AG20443 (cell line): ENCODE data around the gene SLC4A2.
A peak's percentile ranks its signal among the peaks of the same experiment; 100 is the strongest.
"Not testable (repeated sequence)": the region's sequence is repeated elsewhere in the genome, so short reads cannot be mapped to it uniquely, and the experiment has no call there.

Source experiments
- DNase-seq: peaks from one replicate; pipeline ENCODE4 v3.0.0; 2012; ENCODE audit warnings: low spot score, mixed read lengths

The SLC4A2 gene, protein sequence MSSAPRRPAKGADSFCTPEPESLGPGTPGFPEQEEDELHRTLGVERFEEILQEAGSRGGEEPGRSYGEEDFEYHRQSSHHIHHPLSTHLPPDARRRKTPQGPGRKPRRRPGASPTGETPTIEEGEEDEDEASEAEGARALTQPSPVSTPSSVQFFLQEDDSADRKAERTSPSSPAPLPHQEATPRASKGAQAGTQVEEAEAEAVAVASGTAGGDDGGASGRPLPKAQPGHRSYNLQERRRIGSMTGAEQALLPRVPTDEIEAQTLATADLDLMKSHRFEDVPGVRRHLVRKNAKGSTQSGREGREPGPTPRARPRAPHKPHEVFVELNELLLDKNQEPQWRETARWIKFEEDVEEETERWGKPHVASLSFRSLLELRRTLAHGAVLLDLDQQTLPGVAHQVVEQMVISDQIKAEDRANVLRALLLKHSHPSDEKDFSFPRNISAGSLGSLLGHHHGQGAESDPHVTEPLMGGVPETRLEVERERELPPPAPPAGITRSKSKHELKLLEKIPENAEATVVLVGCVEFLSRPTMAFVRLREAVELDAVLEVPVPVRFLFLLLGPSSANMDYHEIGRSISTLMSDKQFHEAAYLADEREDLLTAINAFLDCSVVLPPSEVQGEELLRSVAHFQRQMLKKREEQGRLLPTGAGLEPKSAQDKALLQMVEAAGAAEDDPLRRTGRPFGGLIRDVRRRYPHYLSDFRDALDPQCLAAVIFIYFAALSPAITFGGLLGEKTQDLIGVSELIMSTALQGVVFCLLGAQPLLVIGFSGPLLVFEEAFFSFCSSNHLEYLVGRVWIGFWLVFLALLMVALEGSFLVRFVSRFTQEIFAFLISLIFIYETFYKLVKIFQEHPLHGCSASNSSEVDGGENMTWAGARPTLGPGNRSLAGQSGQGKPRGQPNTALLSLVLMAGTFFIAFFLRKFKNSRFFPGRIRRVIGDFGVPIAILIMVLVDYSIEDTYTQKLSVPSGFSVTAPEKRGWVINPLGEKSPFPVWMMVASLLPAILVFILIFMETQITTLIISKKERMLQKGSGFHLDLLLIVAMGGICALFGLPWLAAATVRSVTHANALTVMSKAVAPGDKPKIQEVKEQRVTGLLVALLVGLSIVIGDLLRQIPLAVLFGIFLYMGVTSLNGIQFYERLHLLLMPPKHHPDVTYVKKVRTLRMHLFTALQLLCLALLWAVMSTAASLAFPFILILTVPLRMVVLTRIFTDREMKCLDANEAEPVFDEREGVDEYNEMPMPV

DNA sequence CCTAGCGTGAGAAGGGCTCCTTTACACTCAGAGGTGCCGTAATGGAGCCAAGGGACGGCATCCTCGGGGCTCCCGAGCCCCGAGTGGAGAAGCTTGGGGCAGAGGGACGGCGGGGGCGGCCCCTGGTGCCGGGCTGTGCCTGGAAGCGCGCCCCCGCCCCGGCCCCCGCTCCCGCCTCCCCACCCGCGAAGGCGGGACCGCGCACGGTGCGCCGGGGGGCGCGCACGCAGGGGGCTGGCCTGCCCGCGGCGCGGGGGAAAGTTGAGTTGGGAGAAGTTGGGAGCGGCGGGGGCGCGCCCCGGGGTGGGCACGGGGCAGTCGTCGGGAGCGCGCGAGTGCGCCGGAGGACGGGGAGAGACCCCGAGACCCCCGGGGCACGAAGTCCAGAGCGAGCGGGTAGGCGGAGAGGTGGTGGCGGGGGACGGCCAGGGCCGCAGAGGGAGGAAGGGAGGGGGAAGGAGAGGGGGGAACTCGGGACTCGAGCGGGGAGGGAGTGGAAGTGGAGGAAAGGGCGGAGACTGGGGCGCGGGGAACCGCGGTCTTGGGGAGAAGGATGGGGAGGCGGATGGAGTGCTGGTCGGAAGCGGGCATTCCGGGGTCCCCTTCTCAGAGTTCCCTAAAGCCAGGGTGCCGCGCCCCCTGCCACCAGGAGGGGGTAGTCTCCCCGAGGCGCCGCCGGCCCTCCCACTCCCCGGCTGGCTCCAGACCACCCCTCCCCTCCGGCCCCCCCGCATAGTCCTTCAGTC lies at the start of gene SLC4A2:
Gene SLC4A2, plus strand, starts transcription at position 223 of the 746 bp plus-strand sequence. CDS start 2,399 bp downstream, outside the sequence.
- DNase-seq = peak; percentile 94

- no peak for DNase-seq
Observed at GRCh38 chr7:151010037-151010306, 49.4 kb upstream of the SLC4A2 start.

GRCh38 chr7:151010307-151011096 lies 48.9 kb upstream of the SLC4A2 start:
- no peak for DNase-seq

GRCh38 chr7:151011097-151011409 lies 48.3 kb upstream of the SLC4A2 start:
- DNase-seq = no peak

- DNase-seq = not testable (repeated sequence)
Observed at GRCh38 chr7:151011616-151012015, 47.8 kb upstream of the SLC4A2 start.

- DNase-seq = no peak
Observed at GRCh38 chr7:151012031-151012692, 47.2 kb upstream of the SLC4A2 start.

DNA sequence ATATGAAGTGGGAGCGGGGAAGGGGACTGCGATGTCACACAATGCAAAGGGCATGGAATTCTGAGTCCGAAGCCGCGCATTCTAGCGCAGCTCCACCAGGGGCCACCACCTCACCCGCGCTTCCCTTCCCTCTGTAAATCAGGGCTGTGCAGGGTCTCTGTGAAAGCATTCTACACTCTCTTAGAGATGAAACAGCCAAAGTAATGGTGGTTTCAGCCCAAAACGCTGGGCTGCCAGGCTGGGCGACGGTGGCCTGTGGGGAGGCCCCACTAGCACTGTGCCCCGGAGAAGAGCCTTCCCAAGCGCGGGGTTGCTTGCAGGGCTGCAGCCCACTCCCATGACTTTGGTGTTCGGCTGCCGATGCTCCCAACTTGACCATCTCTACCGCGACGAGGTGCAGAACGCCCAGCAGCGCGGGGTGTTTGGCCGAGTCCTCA lies 46.5 kb upstream of the SLC4A2 start:
- peak; percentile 68 for DNase-seq

DNA sequence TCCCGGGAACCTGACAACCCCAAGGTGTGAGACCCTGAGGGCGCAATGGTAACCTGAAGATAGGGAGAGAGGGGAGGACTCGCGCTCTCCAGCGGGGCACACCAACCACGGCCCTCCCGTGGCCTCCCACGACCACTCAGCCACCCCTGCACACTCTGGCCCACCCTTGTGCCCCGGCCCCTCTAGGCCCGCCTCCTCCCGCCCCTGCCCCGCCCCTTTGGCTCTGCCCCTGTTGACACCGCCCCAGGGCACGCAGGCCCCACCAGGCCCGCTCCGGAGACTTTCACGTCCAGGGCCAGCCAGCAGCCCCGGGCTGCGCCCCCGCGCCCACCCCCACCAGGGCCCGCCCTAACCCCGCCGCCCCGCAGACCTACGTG lies 46.0 kb upstream of the SLC4A2 start:
- DNase-seq = no peak

- DNase-seq = peak; percentile 87
Observed at GRCh38 chr7:151013733-151014497, 45.5 kb upstream of the SLC4A2 start.

GRCh38 chr7:151014950-151015349 lies 44.4 kb upstream of the SLC4A2 start:
- DNase-seq = no peak

- DNase-seq = no peak
Observed at GRCh38 chr7:151015967-151016366, 43.4 kb upstream of the SLC4A2 start.

GRCh38 chr7:151016505-151016904 lies 42.9 kb upstream of the SLC4A2 start:
- DNase-seq = no peak

DNA sequence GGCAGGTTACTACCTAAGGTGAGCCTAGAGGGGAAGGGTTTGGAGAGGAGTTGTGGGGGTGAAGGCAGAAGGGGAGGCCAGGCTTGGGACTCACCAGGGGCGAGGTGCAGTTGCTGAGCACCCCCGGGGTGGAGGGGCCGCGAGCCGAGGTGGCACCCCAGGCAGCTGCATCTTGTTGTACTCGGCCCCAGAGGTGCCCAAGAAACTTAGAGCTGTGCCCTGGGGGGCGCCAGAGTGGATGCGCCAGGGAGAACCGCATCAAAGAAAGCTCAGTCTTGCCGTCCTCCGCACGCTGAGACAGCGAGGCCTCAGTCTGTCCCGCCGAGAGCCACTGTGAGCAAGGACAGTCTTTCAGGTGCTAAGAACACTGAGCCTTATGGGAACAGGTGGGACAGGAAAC lies 42.4 kb upstream of the SLC4A2 start:
- no peak for DNase-seq

DNA sequence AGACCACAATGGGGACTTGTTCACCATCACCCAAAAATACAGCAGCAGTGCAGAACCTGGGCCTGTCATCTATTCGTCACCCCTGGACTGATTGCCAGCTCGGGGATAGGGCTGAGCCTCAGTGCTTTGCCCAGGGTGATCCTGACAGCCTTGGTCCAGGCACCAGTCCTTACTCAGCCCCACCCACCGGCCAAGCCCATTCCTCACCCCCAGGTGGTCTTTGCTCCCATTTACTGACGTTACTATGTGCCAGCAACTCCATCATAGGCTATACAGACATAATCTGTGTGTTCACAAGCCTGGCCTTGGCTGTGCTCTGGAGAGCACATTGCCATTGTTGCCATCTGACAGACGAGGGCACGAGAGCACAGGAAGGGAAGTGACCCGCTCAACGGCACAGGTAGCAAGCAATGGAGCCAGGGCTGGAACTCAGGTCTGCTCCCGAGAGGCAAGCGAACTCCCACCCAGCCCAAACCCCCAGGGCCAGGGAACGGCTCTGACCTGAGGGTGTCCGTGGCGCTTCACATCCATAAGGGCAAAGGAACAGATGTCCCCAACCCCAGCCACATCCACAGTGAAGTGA lies 41.9 kb upstream of the SLC4A2 start:
- DNase-seq = no peak

DNA sequence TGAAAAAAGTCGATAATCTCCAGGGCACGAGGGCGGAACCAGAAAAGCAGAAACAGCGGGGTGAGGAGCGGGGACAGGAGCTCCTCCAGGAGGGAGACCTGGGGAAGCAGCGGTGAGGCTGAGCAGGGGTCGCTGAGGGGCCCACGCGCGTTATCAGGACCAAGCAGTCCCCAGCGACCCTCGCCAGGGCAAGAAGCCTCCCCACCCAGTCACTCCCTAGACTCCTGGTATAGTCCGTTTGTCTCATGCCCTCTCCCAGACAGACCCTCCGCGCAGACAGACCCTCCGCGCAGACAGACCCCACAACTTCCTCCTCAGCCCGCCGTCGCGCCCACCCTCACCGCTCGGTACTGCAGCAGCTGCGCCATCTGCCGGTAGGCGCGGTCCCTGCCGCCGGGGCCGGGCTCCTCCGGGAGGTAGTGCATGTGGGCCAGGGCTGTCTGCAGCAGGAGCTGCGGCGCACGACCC lies 41.4 kb upstream of the SLC4A2 start:
- DNase-seq = peak; percentile 81

DNA sequence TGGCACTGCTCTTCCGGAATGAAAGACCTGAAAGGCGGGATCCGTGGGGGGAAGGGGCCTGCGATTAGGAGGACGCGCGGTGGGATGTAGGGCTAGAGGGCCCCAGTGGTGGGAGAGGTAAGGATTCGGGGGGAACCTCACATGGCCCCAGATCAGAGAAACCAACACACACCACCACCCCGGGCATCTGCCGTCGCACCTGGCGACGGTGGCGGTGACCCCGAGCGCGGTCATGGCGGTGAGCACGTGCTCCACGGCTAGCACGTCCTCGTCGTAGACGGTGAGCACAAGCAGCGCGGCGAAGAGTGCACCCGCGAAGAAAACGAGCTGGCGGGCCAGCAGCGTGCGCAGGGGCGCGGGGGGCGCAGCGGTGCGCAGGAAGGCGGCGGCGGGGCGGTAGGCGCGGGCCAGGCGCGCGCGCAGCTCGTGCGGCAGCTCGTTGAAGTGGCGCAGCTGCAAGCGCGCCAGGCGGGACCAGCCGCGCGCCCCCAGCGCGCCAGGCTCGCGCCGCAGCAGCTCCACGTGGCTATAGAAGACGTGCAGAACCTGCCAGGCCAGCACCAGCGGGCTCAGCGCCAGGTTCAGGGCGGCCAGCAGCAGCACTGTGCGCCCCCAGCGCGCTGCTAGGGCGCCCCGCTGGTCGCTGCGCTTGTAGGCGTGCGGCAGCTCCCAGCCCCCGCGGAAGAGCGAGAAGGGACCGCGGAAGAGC lies 40.8 kb upstream of the SLC4A2 start:
- DNase-seq = no peak

- DNase-seq = no peak
Observed at GRCh38 chr7:151019130-151019447, 40.3 kb upstream of the SLC4A2 start.

DNA sequence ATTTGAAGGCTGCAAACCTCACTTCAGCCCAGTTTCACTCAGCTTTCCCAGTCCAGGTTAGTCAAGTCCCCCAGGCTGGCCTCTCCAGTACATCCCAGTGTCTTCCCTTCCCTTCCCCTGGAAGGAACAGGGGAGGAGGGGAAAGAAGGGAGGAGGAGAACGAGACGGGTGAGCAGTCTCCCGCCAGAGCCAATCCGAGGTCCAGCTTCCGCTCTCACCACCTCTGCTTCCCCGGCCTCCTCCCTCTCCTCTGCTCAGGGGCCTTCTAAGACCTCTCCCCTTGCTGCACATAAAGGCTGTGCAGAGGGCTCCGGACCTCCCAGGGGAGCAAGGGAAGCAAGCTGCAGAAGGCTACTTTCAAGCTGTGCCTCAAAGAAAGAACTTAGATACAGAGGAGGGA lies 39.2 kb upstream of the SLC4A2 start:
- DNase-seq = no peak

DNA sequence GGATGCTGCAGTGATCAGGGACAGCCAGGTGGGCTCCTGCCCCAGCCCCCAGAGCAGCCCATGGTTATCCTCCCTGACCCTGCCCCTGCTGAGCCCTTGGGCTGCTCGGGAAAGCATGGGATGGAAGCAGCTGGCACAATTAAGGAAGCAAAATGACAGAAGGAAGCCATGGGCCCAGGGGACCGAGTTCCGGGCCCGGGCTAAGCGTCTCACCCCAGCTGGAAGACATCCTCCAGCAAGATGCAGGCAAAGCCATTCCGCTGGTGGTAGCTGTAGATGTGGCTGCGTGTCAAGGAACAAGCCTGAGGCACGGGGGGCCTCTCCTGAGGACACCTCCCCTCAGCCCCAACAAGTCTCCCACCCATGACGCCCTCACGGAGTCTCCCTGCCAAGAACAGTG lies 36.2 kb upstream of the SLC4A2 start:
- no peak for DNase-seq
